HG02571 (cell line): Measurements from ENCODE around the gene APOH.
"Not testable (repeated sequence)": the region's sequence is repeated elsewhere in the genome, so short reads cannot be mapped to it uniquely, and the experiment has no call there.

ENCODE experiments used
- ATAC-seq: cut with Tn5 transposase; IDR thresholded peaks from one replicate; pipeline ENCODE4 v1.9.1; 2021; ENCODE audit warnings: mild to moderate bottlenecking, moderate library complexity; ENCODE audit not compliant: unreplicated experiment

The APOH gene

GRCh38 chr17:66228887-66229782, at the start of gene APOH:
Gene APOH, minus strand, starts transcription at chr17:66229415. Its CDS starts 36 bp downstream, at chr17:66229379.
- ATAC-seq = no peak

DNA sequence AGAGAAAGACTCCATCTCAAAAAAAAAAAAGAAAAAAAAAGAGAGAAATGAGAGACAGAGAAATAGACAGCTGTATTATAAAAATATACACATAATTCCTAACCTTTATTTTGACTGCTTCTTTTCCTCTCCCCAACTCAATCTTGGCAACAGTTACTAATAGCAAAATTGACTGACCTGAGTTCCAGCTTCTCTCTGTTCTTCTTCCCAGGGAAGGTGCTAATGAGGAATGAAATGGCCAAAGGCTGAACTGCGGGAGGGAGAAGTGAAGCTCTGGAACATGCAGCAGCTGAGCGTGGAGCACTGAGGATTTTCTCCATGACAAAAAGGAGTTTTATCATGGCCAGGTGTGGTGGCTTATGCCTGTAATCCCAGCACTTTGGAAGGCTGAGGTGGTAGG, 48.0 kb upstream of the APOH start:
- no peak for ATAC-seq

GRCh38 chr17:66276328-66276937, 47.2 kb upstream of the APOH start:
- no peak for ATAC-seq

DNA sequence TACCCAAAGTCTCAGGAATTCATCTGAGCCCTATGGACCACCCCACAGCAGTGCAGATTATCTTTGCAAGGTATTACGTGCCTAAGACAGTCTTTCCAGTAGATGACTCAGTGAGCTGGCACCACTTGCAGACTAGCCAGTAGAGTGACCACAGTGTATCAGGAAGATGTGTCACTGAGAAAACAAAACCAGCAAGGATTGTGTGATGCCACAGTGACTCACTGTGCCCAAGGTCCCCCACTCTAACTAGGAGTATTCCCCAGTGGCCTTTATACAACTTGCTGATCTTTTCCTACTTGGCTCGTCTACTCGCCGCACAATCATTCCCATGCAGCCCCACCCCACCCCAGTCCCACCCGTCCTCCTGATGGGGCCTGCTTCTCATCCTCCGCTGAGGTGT, 46.4 kb upstream of the APOH start:
- ATAC-seq = no peak

DNA sequence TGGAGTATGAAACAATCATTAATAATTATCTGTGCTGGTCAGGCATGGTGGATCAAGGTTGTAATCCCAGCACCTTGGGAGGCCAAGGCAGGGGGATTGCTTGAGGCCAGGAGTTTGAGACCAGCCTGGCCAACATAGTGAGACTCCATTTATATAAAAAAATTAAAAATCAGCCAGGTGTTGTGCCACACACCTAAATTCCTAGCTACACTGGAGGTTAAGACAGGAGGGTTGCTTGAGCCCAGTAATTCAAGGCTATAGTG, 44.3 kb upstream of the APOH start:
- no peak for ATAC-seq

DNA sequence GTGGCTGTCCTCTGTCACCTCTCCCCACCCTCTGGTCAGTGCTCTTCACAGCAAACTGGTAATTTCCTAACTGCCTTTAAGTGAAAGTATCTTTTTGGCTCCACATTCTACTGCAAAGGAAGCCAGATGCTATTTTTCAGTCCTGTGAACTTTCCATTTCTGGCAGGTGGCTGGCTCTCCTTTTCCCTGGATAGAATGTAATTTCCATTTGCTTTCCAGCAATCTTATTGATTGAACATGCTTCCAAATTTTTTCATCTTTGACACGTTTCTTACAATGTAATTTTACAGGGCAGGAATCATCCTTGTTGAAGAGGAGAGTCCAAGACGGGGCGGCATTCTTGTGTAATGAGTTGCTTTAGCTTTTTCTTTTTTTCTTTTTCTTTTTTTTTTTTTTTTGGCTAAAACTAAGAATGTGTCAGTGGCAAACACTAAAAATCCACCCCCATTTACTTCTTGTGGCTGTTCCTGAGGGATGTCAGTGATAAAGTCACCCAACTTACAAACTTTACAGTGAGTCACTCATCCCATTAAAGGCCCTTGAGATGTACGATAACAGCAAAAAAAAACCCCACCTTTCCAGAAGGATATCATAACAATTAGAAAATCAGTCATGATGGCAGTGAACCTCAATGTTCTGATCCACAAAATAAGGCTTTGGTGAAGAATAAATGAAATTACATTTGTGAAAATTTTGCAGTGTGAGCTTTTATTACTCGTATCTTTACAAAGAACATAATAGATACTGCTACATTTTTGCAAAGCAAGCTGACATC, 43.8 kb upstream of the APOH start:
- ATAC-seq = no peak

GRCh38 chr17:66271512-66271911, 42.3 kb upstream of the APOH start:
- ATAC-seq = no peak

DNA sequence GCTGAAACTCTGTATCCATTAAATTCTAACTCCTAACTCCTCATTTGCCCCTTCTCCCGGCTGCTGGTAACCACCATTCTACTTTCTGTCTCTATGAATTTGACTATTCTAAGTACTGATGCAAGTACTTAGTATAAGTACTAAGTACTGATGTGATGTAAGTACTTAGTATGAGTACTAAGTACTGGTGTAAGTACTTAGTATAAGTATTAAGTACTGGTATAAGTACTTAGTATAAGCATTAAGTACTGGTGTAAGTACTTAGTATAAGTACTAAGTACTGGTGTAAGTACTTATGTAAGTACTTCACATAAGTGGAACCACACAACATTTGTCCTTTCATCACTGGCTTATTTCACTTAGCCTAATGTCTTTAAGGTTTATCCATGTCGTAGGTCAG, 40.9 kb upstream of the APOH start:
- no peak for ATAC-seq

DNA sequence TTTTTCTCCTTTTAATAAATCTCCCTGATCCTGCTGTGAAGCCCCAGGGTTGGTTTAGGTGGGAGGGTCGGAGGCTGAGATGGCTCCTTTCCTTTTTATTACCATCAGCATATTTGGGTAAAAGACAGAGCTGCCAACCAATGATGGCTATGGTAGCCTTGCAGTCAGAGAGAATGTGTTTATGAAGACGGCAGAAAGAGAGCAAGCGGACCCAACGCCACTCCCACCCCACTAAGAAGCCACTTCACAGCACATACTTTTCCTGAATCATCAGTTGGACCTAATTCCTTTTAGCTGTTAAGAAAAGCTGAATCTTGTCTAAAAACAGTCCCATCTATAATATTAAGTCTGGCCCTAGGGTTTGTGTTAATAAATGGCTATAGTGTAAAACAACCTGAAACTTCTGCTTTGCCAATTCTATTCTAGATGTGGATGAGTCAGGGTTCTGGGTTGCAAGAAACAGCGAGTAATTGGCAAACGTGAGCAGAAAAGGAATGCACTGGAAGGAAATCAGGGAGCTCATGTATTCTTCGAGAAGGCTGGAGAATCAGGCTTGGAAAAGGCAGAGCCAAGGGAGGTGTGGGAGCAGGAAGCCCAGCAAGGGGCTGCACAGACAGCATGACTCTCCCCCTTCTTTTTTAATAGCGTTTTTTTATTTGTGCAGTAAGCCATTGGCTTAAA, 39.2 kb upstream of the APOH start:
- ATAC-seq = no peak

- no peak for ATAC-seq
Measured at GRCh38 chr17:66264696-66265095, 35.5 kb upstream of the APOH start.

- ATAC-seq = no peak
Measured at GRCh38 chr17:66262767-66263166, 33.6 kb upstream of the APOH start.

DNA sequence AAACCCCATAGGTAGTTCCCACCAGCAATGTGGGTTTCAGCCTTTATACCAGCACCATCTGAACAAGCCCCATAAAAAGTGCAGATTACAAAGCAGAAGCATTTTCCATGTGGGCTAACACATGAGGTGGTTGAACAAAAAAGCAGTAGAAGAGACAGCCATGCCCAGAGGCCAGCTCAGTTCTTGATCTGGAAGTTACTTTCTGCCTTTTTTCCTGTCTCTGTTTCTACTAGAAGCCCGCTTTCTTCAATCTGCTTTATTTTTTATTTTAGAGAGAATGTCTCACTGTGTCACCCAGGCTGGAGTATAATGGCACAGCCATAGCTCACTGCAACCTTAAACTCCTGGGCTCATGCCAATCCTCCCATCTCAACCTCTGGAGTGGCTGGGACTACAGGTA, 31.5 kb upstream of the APOH start:
- ATAC-seq = no peak

GRCh38 chr17:66260275-66260674, 31.1 kb upstream of the APOH start:
- no peak for ATAC-seq

DNA sequence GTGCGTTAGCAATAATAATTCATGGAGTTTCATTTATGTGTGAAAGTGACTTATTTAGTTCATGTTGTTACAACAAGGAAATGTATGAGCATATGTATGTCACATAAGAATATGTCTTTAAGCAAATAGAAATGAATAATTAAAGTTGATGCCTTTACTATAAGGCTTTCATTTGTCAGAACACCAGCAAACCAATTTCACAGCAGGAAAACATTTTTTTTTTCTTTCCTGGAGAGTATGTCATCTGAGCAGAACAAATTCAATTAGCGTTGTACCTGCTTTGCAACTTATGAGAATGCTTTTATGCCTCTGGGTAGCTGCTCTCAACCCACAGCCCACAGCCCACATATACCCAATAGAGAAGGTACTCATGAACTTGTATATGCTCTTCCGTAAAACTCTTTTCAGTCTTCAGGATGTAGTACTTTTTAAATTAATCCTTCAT, 26.3 kb upstream of the APOH start:
- no peak for ATAC-seq

- ATAC-seq = no peak
Measured at GRCh38 chr17:66255112-66255511, 25.9 kb upstream of the APOH start.

DNA sequence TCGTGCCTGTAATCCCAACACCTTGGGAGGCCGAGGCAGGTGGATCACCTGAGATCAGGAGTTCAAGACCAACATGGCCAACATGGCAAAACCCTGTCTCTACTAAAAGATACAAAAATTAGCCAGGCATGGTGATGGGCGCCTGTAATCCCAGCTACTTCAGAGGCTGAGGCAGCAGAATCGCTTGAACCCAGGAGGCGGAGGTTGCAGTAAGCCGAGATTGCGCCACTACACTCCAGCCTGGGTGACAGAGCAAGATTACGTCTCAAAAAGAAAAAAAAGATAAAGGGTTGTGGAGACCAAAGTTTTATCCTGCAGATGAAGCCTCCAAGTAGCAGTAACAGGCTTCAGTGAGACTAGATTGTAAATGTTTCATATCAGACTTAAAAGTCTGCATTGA, 24.2 kb upstream of the APOH start:
- not testable (repeated sequence) for ATAC-seq

DNA sequence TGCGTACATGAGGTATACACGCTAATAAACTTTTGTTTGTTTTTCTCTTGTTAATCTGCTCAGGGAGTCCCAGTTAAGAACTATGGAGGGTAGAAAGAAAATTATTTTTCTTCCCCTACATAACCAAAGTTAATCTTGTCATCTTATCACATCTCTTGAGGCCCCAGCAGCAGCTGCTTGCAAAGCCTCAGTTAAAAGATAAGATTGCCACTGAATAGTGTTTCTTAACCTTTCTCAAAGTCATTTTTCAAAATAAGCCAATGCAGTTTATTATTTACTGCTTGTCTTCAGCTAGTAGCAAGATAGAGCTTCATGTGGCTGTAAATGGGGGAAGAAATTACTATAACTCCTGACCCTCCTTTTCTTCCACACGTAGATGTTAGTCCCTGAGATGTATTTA, 21.5 kb upstream of the APOH start:
- ATAC-seq = no peak

- no peak for ATAC-seq
Measured at GRCh38 chr17:66248285-66248684, 19.1 kb upstream of the APOH start.

- ATAC-seq = no peak
Measured at GRCh38 chr17:66241839-66242238, 12.6 kb upstream of the APOH start.

DNA sequence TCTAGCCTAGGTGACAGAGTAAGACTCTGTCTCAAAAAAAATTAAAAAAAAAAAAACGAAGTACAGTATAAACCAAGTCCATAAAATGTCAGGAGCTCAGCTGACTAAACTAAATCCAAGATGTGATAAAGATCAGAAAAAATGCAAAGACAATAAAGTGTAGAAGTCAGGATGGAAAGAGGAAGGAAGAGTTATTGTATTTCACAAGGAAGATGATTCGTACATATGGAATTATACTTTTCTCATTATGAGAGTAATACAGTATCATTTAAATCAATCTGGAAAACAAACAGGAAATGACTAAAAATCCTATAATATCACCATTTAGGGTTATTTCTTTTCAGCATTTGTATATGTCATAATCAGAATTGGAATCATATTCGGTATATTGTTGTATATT, 11.4 kb upstream of the APOH start:
- ATAC-seq = no peak

GRCh38 chr17:66240013-66240412, 10.8 kb upstream of the APOH start:
- ATAC-seq = no peak
